Dorsolateral prefrontal cortex (tissue), 118 donors: ENCODE data around the gene DCST1. TPM values are rescaled to one million over a fixed set of nuclear protein-coding genes. Genes with fewer than 3 reads are reported as not detected.

ENCODE experiments used
- total RNA-seq, 120 experiments: library from RNA; stranded (reverse); gene quantifications; one replicate each; pipeline versions ENCODE4 v1.2.3 to v1.2.4, GENCODE V29; 2022

Gene DCST1
- total RNA-seq, 120 experiments from 2014 or later = 0.14 to 1.1 (median 0.40) TPM; not detected in 104

Other genes starting within 250 kb of the DCST1 start
- gene KCNN3, start 163.5 kb upstream of the DCST1 start, total RNA-seq = 10 to 100 TPM; 14.9 to 97.0 (median 32.4) TPM
- gene PMVK, start 97.1 kb upstream of the DCST1 start, total RNA-seq = 10 to 100 TPM; 28.0 to 64.2 (median 44.6) TPM
- 100 to 1,000 TPM in 54 of 120 experiments, 10 to 100 TPM in 66; 40.2 to 244 (median 96.9) TPM for gene PBXIP1, start 77.7 kb upstream of the DCST1 start, total RNA-seq
- 10 to 100 TPM; 26.9 to 46.0 (median 33.8) TPM for gene PYGO2, start 72.0 kb upstream of the DCST1 start, total RNA-seq
- gene SHC1, start 63.1 kb upstream of the DCST1 start, total RNA-seq = 10 to 100 TPM; 19.6 to 84.4 (median 32.6) TPM
- 10 to 100 TPM in 89 of 120 experiments, 1 to 10 TPM in 31; 4.1 to 21.6 (median 11.6) TPM for gene CKS1B, start 59.1 kb upstream of the DCST1 start, total RNA-seq
- 10 to 100 TPM; 16.1 to 42.6 (median 25.5) TPM for gene FLAD1, start 50.5 kb upstream of the DCST1 start, total RNA-seq
- 1 to 10 TPM in 19 of 120 experiments, under 1 TPM in 7, not detected in 94; 0.71 to 2.7 (median 1.2) TPM for gene LENEP, start 40.2 kb upstream of the DCST1 start, total RNA-seq
- gene ZBTB7B, start 31.0 kb upstream of the DCST1 start, total RNA-seq = 10 to 100 TPM in 119 of 120 experiments, 1 to 10 TPM in 1; 10.0 to 57.9 (median 22.8) TPM
- 1 to 10 TPM in 51 of 120 experiments, under 1 TPM in 62, not detected in 7; 0.19 to 3.1 (median 0.92) TPM for gene DCST2, start within 50 bp of the DCST1 start, total RNA-seq
- 100 to 1,000 TPM in 2 of 120 experiments, 10 to 100 TPM in 118; 32.1 to 108 (median 62.7) TPM for gene ADAM15, start 17.5 kb downstream of the DCST1 start, total RNA-seq
- 1 to 10 TPM in 83 of 120 experiments, under 1 TPM in 31, not detected in 6; 0.41 to 3.5 (median 1.3) TPM for gene EFNA4, start 29.9 kb downstream of the DCST1 start, total RNA-seq
- gene EFNA3, start 45.0 kb downstream of the DCST1 start, total RNA-seq = 10 to 100 TPM in 118 of 120 experiments, 1 to 10 TPM in 2; 9.3 to 41.7 (median 22.4) TPM
- 100 to 1,000 TPM in 1 of 120 experiments, 10 to 100 TPM in 118, 1 to 10 TPM in 1; 8.7 to 144 (median 30.1) TPM for gene EFNA1, start 94.1 kb downstream of the DCST1 start, total RNA-seq
- 10 to 100 TPM in 40 of 120 experiments, 1 to 10 TPM in 80; 4.8 to 17.0 (median 9.0) TPM for gene SLC50A1, start 102.0 kb downstream of the DCST1 start, total RNA-seq
- 10 to 100 TPM; 28.0 to 77.8 (median 52.8) TPM for gene DPM3, start 106.7 kb downstream of the DCST1 start, total RNA-seq
- 100 to 1,000 TPM in 14 of 120 experiments, 10 to 100 TPM in 106; 49.0 to 130 (median 82.4) TPM for gene KRTCAP2, start 139.5 kb downstream of the DCST1 start, total RNA-seq
- gene TRIM46, start 140.0 kb downstream of the DCST1 start, total RNA-seq = 10 to 100 TPM; 10.2 to 31.0 (median 19.3) TPM
- gene THBS3, start 174.1 kb downstream of the DCST1 start, total RNA-seq = 10 to 100 TPM; 10.2 to 41.2 (median 21.5) TPM
- 10 to 100 TPM; 13.5 to 26.7 (median 20.0) TPM for gene MTX1, start 174.9 kb downstream of the DCST1 start, total RNA-seq
- gene ENTREP3, start 221.7 kb downstream of the DCST1 start, total RNA-seq = 10 to 100 TPM; 28.2 to 75.1 (median 42.6) TPM
- 10 to 100 TPM; 40.4 to 73.3 (median 49.7) TPM for gene SCAMP3, start 228.5 kb downstream of the DCST1 start, total RNA-seq
- gene CLK2, start 239.7 kb downstream of the DCST1 start, total RNA-seq = 10 to 100 TPM; 24.7 to 58.5 (median 39.4) TPM
- gene HCN3, start 243.6 kb downstream of the DCST1 start, total RNA-seq = 10 to 100 TPM in 94 of 120 experiments, 1 to 10 TPM in 26; 6.0 to 24.1 (median 11.7) TPM